Activated T-cell treated with anti-CD3 and anti-CD28 coated beads, Interleukin-2, amount 50 U/mL, for 1 hour (primary cell): ENCODE data around the gene IPO5.

ENCODE experiments used
- DNase-seq: peaks from one replicate; pipeline ENCODE4 v3.0.0-alpha.2; 2020

The IPO5 gene

DNA sequence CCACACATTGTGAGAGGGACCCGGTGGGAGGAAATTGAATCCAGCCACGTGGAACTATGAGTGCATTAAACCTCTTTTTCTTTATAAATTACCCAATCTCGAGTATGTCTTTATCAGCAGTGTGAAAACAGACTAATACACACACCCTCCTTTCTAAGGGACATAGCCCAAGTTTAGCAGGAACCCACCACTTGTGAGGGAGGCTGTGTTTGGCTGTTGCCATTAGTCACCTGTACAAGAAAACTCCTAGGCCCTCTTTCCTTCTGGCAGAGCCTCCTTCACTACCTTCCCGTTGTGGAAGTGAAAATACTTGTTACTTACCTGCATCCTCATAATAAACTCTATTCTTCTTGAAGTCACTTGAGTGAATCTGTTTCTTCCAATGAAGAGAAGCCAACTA, 113.2 kb downstream of the IPO5 start:
- no peak for DNase-seq

DNA sequence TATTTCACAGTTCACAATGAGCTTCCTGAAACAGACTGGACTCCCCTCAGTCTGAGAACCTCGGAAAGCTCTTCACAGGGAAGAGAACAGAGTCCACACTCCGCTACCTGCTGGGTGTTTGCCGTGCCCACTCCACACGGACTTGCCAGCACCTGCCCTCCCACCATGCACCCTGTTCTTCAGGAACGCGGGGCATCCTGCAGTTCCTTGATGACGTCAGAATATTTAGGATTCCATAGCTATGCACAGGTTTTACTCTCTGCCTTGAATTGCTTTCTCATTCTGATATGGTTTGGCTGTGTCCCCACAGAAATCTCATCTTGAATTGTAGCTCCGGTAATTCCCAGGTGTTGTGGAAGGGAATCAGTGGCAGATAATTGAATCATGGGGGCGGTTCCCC, 115.0 kb downstream of the IPO5 start:
- DNase-seq = no peak

DNA sequence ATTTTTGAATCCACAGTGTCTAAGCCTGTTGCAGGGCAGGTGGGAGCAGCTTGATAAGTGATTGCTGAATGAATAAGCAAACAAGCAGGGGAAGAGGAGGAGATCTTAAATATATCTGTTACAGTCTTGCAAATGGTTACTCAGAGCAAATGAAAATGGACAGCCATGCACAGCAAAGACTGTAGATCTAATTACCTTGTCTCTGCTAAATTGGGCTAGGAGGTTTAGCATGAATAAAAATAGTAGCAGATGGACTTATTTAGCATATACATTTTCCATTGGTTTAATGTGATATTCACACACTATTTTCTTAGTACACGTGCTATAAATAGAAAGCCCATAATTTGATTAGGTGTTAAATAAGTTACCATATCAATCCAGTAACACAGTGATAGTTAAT, 116.5 kb downstream of the IPO5 start:
- DNase-seq = no peak

DNA sequence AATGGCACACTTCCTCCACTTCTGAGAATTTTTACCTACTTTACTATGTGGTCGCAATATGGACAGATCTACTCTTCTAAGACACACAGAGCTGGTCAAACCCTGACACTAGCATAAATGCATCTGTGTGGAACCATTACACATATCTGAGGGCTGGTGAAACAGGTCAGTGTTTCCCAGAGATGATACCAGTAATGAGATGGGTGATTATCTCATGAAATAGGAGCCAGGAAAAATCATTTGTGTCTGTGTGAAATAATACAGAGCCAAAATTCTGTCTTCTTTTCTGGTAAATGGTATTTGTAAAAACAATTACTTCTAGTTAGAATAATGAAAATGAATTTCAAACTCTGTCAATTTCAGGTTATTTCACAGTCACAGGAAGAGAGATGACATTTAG, 117.8 kb downstream of the IPO5 start:
- no peak for DNase-seq

DNA sequence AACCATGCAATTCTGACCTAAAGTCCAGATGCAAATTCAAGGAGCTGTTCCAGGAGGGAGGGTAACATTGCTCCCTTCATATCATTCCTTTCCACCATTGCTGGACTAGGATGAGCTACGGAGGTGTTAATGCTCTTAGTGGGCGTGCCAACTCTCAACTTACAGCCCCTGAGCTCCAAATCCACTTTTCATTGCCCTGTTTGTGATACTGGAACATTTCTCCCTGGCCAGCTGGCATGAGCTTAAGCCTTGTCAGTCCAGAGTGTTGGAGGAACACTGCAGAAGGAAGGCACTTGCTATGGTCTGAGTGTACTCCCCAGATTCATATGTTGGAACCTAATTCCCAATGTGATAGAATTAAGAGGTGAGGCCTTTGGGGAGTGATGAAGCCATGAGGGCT, 119.0 kb downstream of the IPO5 start:
- no peak for DNase-seq
